ENCODE measurements around the gene CWC27. TPM values are rescaled to one million over a fixed set of nuclear protein-coding genes. Genes with fewer than 3 reads are reported as not detected.
A peak's percentile ranks its signal among the peaks of the same experiment; 100 is the strongest.

Gene CWC27
- total RNA-seq, 2 donors from 2014 or later, result 10.9 to 14.0 TPM

GRCh38 chr5:65059681-65060598 is 291.2 kb downstream of the CWC27 start:
- intact Hi-C loops (cut with DNase I), result no loop called here
- Histone ChIP-seq H3K4me3 (no peak overlapping the region), H3K27ac (no peak overlapping the region), H3K9me3 (no peaks in the 10 kb centered on the region), H3K27me3 (no peaks in the 10 kb centered on the region), H3K4me1 (no peaks in the 10 kb centered on the region), H3K36me3 (replicated peaks in 1 of 2; ENCODE audit: insufficient read depth in 1 of 2, low read depth in 2 of 2) (no peaks in the 10 kb centered on the region)
- no peak for ATAC-seq
- DNase-seq, result no peak
- TF ChIP-seq POLR2A (IDR thresholded peaks at IDR 0.05) (no peak), CTCF (IDR thresholded peaks at IDR 0.05) (no peak)
- 83 to 84% methylated on average over 5 to 6 of the region's 6 CpGs for WGBS, 2 donors

GRCh38 chr5:65061250-65061973 is 292.7 kb downstream of the CWC27 start:
- Histone ChIP-seq H3K36me3 (replicated peaks in 1 of 2; ENCODE audit: insufficient read depth in 1 of 2, low read depth in 2 of 2) (no peaks in the 10 kb centered on the region), H3K27ac (no peak overlapping the region), H3K4me1 (no peaks in the 10 kb centered on the region), H3K4me3 (no peak overlapping the region), H3K9me3 (no peaks in the 10 kb centered on the region), H3K27me3 (no peaks in the 10 kb centered on the region)
- intact Hi-C loops (cut with DNase I), result no loop called here
- TF ChIP-seq POLR2A (IDR thresholded peaks at IDR 0.05) (no peak), CTCF (IDR thresholded peaks at IDR 0.05) (no peak)
- DNase-seq, result no peak
- ATAC-seq, result no peak
- 65 to 75% methylated on average over 9 of the region's 9 CpGs for WGBS, 2 donors

- Histone ChIP-seq H3K36me3 (replicated peaks in 1 of 2; ENCODE audit: insufficient read depth in 1 of 2, low read depth in 2 of 2) (no peaks in the 10 kb centered on the region), H3K9me3 (no peaks in the 10 kb centered on the region), H3K4me3 (no peak overlapping the region), H3K27ac (no peak overlapping the region), H3K4me1 (no peaks in the 10 kb centered on the region), H3K27me3 (no peaks in the 10 kb centered on the region)
- intact Hi-C loops (cut with DNase I), result no loop called here
- ATAC-seq (no peak), DNase-seq (no peak)
- 67 to 79% methylated on average over 1 of the region's 1 CpG for WGBS, 2 donors
- TF ChIP-seq CTCF (IDR thresholded peaks at IDR 0.05), result no peak
- TF ChIP-seq POLR2A (IDR thresholded peaks at IDR 0.05), result no peak
Measured at GRCh38 chr5:65061974-65062353, 293.2 kb downstream of the CWC27 start.

- no peaks in the 10 kb centered on the region for H3K4me1 ChIP-seq
- peak overlapping the region in 1 of 4 donors; percentile 6 for H3K27ac ChIP-seq
- DNase-seq (peak in 3 of 4 donors; percentile 9 to 36 (median 21)), ATAC-seq (peak; percentile 52)
- no peak overlapping the region for H3K4me3 ChIP-seq
- H3K9me3 ChIP-seq, result no peaks in the 10 kb centered on the region
- WGBS, 2 donors, result 46% methylated on average over 6 of the region's 6 CpGs
- TF ChIP-seq POLR2A (IDR thresholded peaks at IDR 0.05) (no peak), CTCF (IDR thresholded peaks at IDR 0.05) (no peak)
- intact Hi-C loops (cut with DNase I), result no loop called here
- H3K36me3 ChIP-seq (replicated peaks in 1 of 2; ENCODE audit: insufficient read depth in 1 of 2, low read depth in 2 of 2), result no peaks in the 10 kb centered on the region
- no peaks in the 10 kb centered on the region for H3K27me3 ChIP-seq
Measured at GRCh38 chr5:65062469-65063083, 293.8 kb downstream of the CWC27 start.

All from body of pancreas (tissue), 4 donors.